Measurements from ENCODE around the gene WDFY2.
"Not testable (repeated sequence)": the region's sequence is repeated elsewhere in the genome, so short reads cannot be mapped to it uniquely, and the experiment has no call there.

WDFY2 gene

DNA sequence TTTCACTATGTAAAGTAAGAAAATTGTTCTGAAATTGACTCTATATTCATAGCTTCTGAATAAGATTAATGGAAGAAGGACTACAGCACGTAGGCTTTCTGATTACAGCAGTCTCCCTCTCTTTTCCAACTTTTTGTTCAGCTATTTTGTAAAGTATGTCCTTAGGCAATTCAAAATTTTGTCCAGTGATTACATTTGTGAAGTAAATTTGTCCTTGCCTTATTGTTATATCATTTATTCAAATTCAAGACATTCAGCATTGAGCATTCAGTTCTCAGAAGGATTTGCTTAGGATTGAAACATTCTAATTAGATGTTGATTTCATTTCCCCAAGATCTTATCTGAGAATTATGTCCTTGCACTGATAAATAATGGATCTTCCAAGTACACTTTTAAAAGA is 76.6 kb downstream of the WDFY2 start:
- no peak for DNase-seq (ENCODE audit: low spot score)

DNA sequence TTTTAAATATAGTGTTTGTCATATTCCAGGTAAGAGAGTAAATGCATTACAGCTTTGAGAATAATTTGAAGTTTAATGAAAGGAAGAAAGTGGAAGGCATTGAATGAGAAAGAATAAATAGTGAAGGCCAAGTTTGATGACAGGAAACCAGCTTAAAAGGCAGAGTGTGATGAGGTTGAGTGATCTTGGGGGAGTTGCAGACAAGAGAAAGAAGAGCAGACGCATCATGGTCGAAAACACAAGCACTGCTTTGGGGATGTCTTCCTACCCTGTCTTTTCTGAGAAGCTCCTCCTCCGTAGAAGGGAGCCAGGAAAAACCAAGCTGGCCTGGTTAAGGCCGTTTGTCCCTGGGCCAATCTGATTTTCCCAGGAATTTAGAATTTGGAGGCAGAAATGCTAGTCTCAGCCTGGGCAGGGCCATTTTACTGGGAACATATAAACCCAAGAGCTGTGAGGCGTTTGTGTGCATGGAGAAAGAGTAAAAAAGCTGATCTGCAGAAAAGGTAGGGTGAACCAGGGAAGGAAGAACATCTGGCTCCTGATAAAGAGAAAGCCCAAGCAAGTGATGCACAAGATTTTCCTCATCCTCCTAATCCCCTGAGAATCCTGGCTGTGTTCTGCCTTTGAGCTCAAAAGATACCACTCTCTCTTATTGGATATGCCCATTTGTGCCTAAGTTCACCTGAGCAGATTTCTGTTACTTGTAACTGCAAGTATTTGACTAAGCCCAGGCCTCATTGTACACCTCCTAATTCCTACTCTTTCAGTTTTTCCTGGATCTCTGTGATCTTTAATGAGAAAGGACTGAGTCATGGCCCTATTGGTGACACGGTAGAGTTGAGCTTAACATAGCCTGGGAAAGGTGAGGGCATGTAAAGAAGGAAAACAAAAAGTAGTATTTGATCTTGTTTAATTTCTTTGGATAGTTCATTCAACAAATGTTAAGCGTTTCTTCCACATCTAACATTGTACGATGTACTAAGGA is 80.0 kb downstream of the WDFY2 start:
- no peak for DNase-seq (ENCODE audit: low spot score)

DNA sequence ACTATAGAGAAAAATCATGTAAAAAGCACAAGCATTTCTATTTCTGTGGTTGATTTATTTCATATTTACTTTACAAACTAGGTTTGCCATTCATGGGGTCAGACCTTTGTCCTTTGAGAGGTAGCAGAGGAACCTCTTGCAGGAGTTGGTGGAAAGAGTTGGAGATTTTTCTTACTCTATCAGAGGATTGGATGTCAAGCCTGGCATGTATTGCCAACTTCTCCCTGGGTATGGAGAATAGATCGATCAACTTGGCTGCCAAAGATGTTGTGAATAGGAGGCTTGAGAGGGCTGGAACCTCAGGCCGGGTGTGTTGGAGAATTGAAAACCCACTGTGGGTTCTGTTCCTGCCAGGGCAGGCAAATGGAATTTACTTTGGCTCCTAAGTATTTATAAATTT is 81.2 kb downstream of the WDFY2 start:
- no peak for DNase-seq (ENCODE audit: low spot score)

DNA sequence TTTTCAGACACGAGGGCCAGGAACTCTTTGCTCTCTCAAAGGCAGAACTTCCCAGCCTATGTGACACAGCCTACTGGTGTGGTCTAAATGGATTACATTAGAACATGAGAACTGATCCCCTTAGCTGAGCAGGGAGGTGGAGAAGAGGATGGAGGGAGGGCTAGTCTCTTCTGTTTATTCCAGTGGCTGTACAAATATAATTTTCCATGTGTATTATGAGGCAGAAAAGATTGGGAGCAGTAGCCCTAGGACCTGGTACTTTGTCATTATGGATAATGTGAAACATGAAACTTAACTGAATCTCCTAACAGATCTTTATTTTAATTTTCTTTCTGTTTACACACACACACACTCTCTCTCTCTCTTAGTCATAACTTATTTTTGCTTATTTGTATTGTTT is 82.1 kb downstream of the WDFY2 start:
- no peak for DNase-seq (ENCODE audit: low spot score)

DNA sequence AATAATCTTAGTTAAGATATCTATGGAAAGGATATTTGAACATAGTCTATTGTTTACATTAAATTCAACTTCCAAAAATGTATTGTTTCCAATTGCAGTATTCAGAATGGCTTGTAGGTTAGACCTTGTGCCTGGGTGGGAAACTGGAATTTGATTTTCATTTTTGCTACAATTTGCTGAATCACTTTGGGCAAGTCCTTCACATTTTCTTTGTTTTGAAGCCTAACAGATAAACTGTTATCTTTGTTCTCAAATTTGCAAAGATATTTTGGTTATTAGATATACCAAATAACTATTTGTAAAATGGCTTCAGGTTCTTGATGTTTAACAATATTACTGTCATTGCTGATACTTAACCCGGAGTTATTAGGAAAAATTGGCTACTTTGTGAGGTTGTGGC is 82.6 kb downstream of the WDFY2 start:
- DNase-seq (ENCODE audit: low spot score), result no peak

DNA sequence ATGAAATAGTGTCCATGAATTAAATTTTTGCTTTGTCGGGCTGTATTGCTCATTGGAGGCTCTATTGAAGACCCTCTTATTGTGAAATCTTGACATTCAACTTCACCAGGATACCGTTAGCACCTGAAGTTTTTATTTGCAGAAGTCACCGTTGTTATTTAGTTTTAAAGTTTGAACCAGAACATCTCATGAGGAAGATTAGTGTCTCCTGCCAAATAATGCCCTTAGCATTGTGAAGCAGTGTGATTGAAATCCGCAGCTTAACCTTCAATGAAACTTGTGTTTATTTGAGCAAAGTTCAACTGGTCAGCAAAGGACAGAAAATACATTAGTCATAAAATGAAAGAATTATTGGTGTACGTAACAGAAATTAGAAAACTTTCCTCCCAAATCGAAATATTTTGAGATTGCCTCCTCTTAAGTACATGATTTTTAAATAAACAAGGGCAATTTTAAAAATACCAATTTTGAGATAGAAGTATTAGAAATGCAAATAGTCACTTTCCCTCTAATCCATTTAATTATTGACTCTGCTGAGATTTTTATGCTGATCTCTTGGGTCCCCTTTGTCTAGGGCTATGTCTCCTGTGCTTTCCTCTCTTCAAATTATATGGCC is 84.4 kb downstream of the WDFY2 start:
- no peak for DNase-seq (ENCODE audit: low spot score)

DNA sequence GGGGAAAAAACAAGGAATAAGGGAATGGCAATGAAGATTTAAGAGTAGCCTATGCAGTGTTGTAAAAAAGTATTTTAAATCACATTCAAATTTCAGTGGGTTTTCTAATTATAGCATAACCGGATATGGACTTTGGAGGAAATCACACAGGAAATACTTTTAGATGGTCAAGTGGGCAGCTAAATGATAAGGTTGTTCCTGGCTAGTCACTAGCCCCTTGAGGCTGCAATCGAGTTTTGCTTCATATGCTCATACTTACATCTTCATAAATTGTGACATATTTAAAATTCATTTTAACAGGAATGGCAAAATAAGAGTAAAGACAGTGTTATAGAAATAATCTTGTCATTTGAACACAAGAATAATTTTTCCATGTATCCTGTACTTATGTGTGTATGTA is 88.9 kb downstream of the WDFY2 start:
- DNase-seq (ENCODE audit: low spot score), result no peak

DNA sequence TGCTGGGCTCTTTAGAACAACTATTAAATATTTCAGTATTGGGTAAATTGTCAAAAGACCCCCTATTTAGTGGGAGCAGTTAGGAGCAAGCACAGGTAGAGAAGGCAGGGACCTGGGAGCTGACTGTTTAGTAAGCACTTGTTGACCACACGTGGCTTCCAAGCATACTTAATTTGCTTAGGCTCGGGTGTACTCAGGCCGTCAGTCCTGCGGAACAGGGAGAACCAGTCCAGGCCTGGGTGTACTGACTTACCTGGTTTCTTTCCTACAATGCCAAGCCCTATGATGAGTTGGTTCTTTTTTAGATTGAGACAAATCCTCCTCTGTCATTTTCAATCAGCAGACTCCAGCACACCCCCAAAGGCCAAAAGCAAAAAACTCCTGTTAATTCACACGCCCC is 90.0 kb downstream of the WDFY2 start:
- DNase-seq (ENCODE audit: low spot score), result no peak

DNA sequence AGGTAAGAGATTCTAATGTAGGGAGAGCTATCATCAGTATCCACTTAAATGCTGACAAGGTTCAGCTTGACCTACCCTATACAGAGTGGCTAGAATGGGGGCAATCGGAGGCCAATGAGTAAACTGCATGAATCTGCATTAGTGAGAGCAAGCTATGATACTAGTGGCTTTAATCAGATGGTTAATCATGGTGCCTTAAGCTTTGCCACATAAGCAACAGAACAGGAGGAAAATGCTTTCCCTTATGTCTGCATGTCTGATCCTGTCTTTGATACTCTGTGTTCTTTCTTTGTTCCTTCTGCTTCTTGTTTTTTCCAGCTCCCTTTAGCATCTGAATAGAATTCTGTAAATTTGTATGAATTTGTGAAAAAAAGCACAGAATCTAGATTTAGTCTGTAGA is 91.1 kb downstream of the WDFY2 start:
- no peak for DNase-seq (ENCODE audit: low spot score)

DNA sequence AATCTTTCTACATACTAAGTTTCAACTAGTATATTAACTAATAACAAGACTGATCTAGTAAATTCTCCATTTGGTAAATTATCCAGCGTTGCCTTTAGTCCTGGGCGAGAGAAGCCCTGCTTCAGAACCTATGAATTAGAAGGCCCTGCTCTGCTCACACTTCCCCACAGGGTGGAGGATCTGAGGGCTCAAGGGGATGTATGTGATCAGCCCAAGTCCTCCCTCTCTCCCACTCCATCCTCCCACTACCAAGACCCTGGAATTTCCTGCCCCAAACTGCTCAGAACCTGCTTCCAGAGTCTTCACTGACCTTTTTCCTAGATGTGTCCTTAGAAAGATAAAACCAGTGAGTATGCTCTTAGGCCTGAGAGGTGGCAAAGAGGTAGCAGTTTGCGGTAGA is 91.6 kb downstream of the WDFY2 start:
- DNase-seq (ENCODE audit: low spot score), result no peak

DNA sequence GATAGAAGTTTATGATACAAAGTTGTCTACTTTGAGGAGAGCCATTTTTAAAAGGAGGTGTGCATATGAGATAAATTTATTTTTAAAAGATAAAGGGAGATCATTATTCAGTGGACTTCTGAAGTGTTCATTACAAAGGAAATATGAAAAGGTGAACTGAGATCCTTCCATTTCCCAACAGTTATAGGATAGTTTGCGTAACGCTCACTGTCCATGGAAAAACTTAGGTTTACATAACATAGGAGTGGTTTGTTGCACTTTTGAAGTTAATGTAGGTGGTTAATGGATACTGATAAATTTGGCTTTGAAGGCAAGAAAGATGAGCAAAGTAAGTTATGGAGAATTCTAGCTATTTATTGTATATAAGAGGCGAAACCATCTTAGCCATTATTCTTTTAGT is 92.5 kb downstream of the WDFY2 start:
- no peak for DNase-seq (ENCODE audit: low spot score)

DNA sequence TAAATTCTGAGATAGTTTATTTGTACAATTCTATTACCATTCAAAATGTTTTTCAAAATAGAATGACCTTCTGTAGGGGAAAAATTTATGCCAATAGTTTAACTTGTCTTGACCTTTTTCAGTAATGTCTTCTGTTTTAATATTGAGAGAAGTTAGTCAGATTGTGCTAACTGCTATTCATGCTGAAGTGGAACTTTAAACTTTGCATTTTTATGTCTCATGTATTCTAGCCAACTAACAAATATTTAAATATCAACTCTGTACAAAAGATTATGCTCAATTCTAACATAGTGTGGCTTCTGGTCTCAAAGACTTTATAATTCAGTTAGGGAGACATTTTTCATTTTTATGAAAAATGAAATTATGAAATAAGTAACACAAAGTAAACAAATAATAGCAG is 94.2 kb downstream of the WDFY2 start:
- DNase-seq (ENCODE audit: low spot score), result no peak

DNA sequence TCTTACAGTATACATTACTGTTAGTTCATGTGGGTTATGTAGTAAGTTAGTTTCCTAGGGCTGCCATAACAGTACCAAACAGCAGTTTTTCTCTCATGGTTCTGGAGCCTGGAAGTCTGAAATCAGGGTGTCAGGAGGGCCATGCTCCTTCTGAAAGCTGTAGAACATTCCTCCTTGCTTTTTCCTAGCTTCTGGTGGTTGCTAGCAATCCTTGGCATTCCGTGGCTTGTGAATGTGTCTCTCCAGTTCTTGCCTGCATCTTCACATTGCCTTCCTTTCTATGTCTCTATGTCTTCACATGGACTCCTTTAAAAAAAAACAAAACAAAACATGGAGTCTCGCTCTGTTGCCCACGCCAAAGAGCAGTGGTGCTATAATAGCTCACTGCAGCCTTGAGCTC is 95.4 kb downstream of the WDFY2 start:
- no peak for DNase-seq (ENCODE audit: low spot score)

DNA sequence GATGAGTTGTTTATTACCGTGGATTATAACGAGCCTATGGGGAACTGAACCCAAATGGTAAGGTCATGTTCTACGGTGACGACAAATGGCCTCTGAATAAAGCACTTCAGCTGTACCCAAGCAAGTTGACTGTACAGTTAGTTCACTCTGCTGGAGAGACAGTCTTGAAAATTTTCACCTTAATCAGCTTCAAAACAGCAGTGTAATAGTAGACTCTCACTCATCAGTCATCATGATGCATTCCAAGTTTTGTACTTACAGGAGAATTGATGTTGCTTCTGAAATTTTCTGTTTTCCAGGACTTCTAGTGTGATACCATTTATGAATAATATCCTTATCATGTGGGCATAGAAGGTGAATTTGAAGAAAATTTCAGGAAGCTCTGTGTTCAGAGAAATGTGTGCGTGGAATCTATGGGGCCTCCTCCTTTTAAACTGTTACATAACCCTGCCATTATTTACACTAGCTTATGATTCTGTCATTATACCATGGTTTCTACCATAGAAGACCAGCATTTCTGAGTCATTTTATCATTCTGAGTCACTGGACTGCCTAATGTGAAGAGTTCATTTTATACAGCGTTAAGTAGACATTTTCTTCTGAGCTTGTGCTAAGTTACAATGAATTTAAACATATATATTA is 96.9 kb downstream of the WDFY2 start:
- DNase-seq (ENCODE audit: low spot score), result no peak

DNA sequence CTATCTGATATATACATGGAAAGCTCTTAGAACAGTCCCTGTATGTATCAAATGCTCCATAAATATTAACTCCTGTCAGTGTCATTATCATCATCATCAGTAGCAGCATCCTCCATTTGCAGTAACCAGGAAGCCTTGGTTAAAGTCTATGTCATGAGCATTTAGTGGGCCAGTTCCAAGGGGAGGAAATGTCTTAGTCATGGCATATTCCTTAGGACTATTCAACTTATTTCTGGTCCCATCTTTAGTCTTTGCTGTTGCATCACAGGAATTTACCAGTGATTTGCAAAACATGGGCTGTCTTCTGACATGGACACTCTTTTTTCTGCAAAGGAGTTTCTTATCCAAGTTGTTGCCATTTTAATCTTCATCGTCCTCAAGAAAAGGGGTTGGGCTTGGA is 98.4 kb downstream of the WDFY2 start:
- DNase-seq (ENCODE audit: low spot score), result no peak

DNA sequence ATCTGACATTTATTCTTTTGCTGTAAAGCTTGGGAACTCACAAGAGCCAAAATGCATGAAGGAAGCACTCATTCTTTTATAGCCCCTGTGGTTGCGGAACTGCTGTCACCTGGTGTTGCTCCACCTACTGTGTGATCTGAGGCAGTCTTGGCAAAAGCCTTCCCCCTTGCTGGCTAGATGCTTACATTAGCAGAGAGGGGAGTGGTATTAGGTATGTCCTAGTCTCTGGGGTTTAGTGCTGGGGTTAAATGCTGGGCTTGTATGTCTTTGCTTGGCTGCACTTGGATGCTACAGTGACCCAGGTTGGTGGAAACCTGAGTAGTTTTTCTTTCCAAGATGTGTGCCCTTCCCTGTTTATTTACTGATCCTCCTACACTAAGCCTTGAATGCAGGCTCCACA is 99.3 kb downstream of the WDFY2 start:
- DNase-seq (ENCODE audit: low spot score), result no peak

DNA sequence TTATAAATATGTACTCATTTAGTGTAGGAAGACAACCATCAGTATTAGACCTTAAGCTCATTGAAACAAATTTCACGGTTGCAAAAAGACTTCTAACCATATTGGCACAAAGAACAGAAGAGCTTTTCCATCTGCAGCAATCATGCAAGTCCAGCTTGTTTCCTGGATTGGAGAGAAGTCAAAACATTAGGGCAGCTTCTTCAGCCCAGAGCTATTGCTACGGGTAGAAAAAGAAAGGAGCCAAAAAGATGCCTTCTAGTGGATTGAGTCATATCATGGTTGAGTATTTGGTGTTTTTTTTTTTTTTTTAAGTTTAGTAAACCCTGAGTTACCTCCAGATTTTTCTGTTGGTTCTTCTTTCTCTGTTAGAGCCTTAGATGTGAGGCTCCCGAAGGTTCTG is 99.8 kb downstream of the WDFY2 start:
- DNase-seq (ENCODE audit: low spot score), result no peak

DNA sequence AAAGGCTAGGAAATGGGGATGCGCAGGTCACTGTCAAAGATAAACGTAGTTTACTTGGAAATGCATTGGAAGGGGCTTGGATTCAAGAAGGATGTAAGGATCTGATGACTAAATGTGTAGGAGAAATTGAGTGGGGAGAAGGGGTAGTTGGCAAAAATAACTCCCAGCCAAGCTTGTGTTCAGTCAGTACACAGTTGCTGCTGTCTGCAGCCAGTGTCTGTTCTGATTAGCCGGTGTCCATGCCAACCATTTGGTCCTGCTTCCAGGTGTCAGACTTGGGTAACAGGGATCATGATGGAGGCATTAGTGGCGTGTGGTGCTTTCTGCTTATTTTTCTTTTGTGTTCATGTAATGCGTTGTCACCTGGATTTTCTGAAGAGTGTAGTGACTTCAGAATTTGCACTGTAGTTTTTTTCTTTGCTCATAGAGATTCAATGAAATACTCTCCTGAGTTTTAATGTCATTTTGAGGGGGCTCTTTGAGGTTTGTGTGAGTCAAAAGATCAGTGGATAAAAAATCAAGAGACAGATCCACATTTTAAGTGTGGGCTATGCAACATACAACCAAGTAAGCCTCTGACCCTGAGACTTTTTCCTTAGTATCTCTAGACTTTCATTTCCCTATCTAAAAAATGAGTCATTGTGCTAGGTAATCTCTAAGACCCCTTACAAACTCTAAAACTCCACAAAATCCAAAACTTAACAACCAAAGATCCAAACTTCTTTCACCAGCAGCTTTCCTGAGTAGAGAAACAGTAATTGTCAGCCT is 103.9 kb downstream of the WDFY2 start:
- DNase-seq (ENCODE audit: low spot score), result peak; percentile 8

DNA sequence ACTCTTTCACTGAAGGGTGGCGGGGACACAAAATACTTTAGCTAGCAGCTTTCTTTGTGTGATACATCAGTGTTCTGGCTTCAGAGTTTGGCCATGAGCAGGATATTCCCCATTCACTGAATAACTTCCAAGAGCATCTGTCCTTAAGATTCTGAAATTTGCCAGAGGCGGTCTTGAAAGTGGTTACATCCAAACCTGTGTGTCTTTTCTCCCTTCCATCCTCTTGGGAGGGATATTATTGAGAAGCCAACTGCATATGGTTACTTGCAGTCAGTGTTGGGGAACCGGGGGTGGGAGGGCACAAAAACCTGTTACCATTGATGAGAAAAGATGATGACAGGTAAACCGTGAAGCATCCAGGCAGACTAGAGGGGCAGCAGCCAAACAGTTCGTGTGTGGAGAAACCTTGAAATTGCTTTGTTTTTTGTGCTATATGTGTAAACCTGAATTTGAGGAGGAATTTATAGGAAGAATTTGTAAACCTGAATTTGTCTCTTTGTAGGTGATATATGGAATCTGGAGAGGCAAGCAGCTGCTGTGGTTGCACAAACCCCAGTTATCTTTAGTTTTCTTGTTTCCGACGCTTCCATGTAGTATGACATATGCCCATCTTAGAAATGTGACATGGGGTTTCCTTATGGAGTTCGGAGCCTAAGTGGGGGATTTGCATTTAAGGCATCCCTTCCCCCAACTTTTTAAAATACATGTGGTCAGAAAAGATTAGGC is 104.8 kb downstream of the WDFY2 start:
- DNase-seq (ENCODE audit: low spot score), result no peak

DNA sequence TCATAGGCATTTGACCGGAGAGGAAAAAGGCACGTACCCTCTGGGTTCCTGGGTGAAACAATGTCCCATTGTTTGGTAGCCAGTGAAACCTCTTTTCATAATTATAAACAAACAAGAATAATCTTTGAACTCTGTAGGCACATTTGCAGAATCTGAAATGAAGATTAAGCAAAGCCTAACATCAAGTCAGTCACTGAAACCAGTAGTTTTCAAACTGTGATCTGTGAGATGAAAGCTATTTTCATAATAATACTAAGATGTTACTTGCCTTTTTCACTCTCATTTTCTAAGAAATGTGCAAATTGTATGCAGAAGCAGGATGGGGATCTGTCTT is 105.4 kb downstream of the WDFY2 start:
- no peak for DNase-seq (ENCODE audit: low spot score)

DNA sequence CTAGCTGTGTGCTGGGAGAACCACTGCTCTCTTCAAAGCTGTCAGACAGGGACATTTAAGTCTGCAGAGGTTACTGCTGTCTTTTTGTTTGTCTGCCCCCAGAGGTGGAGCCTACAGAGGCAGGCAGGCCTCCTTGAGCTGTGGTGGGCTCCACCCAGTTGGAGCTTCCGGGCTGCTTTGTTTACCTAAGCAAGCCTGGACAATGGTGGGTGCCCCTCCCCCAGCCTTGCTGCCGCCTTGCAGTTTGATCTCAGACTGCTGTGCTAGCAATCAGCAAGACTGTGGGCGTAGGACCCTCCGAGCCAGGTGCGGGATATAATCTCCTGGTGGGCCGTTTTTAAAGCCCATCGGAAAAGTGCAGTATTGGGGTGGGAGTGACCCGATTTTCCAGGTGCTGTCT is 111.4 kb downstream of the WDFY2 start:
- DNase-seq (ENCODE audit: low spot score), result not testable (repeated sequence)
